ENCODE measurements around the gene HOXB1.

DNA sequence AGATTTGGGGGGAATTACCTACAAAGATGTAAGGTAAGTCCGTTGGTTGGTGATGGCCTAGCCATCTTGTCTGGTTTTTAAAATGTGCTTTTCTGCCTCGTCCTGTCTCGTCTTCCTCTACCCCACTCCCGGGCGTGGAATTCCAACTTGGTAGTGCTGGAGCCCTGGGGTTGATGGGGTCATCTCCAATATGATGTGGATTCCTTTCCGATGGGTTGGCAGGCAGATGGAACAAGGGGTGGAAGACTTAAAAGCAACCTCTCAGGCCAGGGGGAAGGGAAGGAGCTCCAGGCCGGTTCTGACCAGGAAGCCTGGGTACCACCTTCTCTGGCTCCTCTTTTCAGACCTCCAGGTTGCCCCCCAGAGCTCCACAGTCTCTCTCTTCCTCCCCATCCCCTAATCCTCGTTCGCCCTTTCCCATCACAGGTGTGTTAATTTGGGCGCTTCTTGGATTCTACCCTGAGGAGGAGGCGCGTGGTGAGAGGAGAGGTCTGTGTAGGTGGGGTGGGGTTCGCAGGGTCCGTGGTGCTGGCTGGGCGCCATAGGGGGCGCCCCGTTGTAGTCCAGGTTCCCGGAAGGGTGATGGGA lies 19.2 kb upstream of the HOXB1 start:
- TF ChIP-seq ELF4 (IDR thresholded peaks at IDR 0.05) (no peak), FOXA1 (IDR thresholded peaks at IDR 0.05) (no peak), PKNOX1 (IDR thresholded peaks at IDR 0.05) (no peak), SUZ12 (IDR thresholded peaks at IDR 0.05) (no peak), LEF1 (IDR thresholded peaks at IDR 0.05; ENCODE audit: borderline replicate concordance) (no peak), TARDBP (IDR thresholded peaks at IDR 0.05) (no peak), NFRKB (IDR thresholded peaks at IDR 0.05) (no peak)

Measured in HEK293T (cell line).